Ureter (tissue), 1 donor: ENCODE data around the gene TMEM250. TPM values are rescaled to one million over a fixed set of nuclear protein-coding genes. Genes with fewer than 3 reads are reported as not detected.
"Not testable (repeated sequence)": the region's sequence is repeated elsewhere in the genome, so short reads cannot be mapped to it uniquely, and the experiment has no call there.

Experiments
- DNase-seq: peaks from one replicate; pipeline ENCODE4 v3.0.0-alpha.2; 2020; ENCODE audit warnings: low spot score
- total RNA-seq: library from RNA; stranded (reverse); gene quantifications from one replicate; pipeline ENCODE4 v1.2.4, GENCODE V29; 2023
- donor health status: DM: yes; HTN: yes; CAD: no.

Gene TMEM250
- total RNA-seq = 31.8 TPM

- DNase-seq = peak; percentile 97
These were observed at the start of gene TMEM250 for GRCh38 chr9:136118320-136119060. TSS of gene TMEM250 (minus strand) at chr9:136118875. CDS start at chr9:136116900, 1,975 bp downstream.

DNA sequence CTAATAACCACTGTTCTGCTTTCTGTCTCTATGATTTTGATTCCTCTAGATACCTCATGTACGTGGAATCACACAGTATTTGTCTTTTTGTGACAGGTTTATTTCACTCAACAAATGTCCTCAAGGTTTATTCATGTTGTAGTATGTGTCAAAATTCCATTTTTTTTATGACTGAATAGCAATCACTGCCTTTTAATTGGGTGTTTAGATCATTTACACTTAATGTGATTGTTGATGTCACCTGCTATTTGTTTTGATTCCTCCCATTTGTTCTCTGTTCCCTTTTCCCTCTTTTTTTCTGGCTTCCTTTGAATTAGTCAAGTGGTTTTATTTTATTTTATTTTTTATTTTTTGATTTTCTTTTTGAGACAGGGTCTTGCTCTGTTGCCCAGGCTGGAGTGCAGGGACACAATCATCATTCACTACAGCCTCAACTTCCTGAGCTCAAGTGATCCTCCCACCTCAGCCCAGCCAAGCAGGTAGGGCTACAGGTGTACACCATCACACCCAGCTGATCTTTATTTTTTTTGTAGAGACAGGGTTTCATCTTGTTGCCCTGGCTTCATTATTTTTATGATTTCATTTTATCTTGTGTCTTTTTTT, 44.7 kb upstream of the TMEM250 start:
- no peak for DNase-seq

DNA sequence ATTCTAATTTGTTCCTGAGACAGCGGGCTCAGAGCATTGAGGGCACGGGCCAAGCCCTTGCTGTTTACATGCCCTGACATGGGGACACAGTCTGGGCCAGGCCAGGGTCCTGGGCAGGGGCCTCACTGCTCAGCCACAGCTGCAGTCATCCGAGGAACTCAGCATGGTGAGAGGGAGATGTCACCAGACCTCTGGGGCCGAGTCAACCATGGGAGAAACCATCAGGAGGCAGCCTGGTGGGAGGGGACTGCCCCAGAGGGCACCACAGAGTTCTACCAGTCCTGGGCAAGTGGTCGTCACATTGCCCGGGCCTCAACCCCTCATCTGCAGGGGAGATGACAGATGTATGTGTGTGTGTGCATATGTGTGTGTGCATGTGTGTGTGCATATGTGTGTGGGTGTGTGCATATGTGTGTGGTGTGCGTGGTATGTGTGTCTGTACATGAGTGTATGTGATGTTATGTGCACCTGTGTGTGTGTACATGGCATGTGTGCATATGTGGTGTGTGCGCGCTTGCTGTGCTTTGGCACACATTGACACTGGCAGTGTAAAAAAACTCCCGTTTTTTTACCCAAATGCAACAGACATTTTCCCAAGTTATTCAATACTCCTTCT, 42.4 kb upstream of the TMEM250 start:
- DNase-seq = no peak

DNA sequence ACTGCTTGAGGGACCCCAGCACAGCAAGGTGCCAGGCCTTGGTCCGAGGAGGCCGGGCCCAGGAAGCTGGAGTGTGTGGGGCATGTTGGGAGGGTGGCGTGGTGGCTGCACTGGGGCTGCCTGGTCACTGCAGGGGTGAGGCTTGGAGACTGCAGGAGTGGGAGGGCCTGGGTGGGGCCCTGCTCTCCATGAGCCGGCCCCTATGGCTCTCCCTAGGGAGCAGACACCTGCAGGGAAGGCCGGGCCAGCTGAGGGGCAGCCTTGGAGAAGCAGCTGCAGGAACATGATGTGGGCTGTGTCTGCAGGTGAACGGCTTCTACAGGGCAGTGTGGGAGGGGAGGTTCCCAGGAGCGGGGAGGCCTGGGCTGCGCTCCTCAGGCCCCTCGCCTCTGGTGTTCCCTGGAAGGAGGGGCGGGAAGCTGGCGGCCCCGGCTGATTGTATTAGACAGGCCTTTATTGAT, 41.7 kb upstream of the TMEM250 start:
- DNase-seq = no peak

DNA sequence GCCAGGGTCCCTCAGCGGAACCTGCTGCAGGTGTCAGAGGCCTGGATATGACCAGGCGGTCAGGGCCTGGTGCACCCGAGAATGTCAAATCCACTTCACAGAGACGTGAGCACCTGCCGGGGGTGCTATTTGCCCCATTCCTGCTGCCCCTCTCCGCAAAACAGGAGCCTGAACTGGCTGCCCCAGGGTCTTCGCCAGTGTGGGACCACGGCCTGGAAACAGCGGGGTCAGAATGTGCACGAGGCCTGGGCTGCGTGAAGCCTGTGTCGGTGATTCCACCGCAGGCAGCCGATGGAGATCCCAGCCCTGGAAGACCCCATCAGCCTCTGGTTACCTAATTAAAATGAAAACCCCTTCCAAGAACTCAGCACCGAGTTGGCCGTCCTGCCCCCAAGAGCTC, 41.2 kb upstream of the TMEM250 start:
- DNase-seq = no peak

DNA sequence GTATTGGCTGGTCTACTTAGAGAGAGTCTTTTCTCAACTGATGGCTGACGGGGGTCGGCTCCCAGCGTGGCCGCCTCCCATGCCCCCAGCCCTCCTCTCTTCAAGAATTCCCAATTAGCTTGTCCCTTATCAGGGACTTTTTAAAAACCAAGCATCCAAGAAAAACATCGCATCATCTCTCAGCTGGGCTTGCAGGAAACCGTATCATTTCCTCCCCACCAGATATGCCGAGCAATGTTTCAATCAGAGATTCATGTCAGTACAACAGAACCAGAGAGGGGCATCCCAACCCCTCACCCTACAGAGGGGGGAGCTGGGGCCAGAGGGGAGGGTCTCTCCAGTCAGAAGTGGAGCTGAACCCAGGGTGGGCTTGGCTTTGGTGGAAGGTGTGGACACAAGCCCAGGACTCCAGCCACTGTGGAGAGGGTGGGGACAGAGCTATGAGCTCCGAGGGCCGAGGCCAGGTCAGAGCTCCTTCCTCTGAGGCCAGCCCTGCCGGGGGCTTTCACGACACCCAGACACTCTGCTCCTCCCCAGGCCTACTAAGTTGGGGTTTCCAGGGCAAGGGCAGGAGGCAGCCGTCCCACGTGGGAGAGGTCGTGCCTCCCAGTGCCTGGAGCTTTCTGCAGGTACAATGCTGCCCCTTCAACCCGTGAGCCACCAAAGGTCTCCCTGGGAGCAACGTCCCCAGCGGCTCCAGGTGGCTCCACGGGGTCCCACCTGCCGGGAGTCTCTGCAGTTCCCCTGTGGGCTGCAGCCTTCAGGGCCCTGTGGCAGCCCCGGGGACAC, 39.0 kb upstream of the TMEM250 start:
- DNase-seq = no peak

GRCh38 chr9:136156209-136157120, 37.8 kb upstream of the TMEM250 start:
- DNase-seq = no peak

DNA sequence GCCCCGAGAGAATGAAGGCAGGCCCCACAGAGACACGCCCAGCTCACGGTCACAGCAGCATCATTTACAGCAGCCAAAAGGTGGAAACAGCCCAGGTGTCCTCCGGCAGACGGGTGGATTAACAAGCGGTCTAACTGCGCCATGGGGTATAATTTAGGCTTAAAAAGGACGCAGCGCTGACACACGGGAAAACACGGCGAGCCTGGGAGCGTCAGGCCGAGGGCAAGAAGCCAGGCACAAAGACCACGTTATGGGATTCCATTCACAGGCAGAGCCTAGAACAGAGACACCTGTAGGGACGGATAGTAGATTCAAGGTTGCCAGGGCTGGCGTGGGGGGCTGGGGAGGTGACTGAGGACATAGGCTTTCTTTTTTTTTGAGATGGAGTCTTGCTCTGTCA, 36.9 kb upstream of the TMEM250 start:
- no peak for DNase-seq

DNA sequence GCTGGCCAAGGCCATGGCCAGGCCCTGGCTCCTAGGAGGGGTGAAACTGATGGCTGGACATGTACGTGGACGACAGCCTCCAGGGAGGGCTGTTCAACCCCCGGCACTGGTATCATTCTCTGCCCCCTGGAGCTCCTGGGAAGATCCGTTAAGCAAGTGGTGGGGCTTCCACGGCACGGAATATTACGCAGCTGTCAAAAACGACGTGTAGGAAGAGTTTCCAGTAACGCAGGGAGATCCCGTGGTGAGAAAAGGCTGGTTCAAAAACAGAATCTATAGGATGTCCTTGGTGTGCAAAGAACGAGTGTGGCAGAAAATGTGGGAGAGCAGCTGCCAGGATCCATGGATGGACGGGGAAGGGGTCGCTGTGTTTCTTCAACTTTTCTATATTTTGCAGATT, 36.3 kb upstream of the TMEM250 start:
- no peak for DNase-seq

DNA sequence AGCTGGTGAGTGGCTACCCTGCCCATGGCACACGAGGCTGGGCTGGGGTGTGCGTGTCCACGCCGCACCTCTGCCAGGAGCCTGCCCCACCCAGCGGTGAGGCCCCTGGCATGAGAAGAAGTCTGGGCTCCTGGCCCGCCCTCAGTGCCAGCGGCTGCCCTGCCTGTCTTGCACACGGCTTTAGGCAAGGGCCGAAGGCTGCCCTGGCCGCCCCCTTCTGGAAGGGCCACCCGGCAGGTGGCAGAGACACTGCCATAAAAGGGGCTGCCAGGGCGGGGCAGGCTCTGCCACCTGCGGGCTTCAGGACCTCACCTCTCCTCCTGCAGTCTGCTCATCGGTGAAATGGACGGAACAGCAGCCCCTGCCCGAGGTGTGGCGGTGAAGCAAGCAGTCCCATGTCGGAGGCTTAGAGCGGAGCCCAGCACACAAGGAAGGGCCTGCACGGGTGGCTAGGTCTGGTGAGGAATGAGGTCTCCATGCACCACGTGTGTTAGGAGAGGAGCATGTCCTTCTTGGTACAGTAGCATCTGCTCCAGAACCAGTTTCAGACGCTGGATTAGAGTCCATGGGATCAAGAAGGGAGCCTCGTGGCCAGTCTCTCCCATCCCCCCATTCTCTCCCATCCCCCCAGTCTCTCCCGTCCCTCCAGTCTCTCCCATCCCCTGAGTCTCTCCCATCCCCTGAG, 34.8 kb upstream of the TMEM250 start:
- DNase-seq = no peak

GRCh38 chr9:136152931-136153330, 34.3 kb upstream of the TMEM250 start:
- DNase-seq = no peak

DNA sequence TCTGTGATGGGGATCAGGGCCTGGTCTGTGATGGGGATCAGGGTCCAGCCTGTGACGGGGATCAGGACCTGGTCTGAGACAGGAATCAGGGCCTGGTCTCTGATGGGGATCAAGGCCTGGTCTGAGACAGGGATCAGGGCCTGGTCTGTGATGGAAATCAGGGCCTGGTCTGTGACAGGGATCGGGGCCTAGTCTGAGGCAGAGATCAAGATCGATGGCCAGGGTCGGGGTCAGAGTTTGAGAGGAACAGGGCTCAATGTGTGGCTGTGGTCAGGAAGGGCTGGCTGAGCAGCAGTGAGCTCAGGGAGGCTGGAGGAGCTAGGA, 33.8 kb upstream of the TMEM250 start:
- no peak for DNase-seq

- DNase-seq = no peak
These were observed 33.3 kb upstream of the TMEM250 start for GRCh38 chr9:136151848-136152542.

GRCh38 chr9:136151214-136151804, 32.6 kb upstream of the TMEM250 start:
- no peak for DNase-seq

DNA sequence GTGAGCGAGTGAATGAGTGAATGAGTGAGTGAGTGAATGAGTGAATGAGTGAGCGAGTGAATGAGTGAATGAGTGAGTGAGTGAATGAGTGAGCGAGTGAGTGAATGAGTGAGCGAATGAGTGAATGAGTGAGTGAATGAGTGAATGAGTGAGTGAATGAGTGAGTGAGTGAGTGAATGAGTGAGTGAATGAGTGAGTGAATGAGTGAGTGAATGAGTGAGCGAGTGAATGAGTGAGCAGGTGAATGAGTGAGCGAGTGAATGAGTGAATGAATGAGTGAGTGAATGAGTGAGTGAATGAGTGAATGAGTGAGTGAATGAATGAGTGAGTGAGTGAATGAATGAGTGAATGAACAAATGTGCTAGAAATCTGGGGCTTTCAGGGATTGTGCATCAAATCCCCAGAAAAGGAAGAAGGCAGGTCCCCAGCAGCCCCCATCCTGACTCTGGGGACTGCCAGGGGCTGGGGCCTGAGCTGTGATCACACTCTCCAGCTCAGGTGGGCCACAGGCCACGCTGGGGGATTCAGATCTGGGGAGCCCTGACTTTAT, 32.1 kb upstream of the TMEM250 start:
- not testable (repeated sequence) for DNase-seq

- no peak for DNase-seq
These were observed 31.2 kb upstream of the TMEM250 start for GRCh38 chr9:136149853-136150252.

- no peak for DNase-seq
These were observed 30.7 kb upstream of the TMEM250 start for GRCh38 chr9:136149337-136149736.

DNA sequence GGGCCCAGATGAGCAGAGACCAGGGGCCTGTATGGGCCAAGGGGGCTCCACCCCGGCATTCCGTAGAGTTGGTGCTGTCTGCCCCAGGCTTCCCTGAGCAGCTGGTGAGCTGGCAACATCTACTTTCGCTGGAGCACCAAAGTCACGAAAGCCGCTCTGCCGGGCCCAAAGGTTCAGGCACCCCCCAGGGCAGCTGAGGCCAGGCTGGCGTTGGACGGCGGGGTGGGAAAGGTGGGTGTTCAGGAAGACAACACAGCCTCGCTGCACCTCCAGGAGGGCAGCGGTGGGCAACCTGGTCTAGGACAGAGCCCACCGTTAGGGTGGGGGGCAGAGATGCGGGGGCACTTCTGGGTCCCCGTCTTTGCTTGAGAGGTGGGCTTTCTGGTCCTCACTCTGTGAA, 30.1 kb upstream of the TMEM250 start:
- no peak for DNase-seq
